ENCODE measurements around the gene LSR. TPM values are rescaled to one million over a fixed set of nuclear protein-coding genes. Genes with fewer than 3 reads are reported as not detected.

The LSR gene
- total RNA-seq, 4 donors from 2014 or later = 10.4 to 30.9 (median 17.9) TPM

- ATAC-seq (ENCODE audit: low FRiP score) (no peak), DNase-seq (ENCODE audit: low spot score) (no peak)
- TF ChIP-seq CTCF (IDR thresholded peaks at IDR 0.05) = no peak
Observed at GRCh38 chr19:35287713-35288112, 38.9 kb downstream of the LSR start.

DNA sequence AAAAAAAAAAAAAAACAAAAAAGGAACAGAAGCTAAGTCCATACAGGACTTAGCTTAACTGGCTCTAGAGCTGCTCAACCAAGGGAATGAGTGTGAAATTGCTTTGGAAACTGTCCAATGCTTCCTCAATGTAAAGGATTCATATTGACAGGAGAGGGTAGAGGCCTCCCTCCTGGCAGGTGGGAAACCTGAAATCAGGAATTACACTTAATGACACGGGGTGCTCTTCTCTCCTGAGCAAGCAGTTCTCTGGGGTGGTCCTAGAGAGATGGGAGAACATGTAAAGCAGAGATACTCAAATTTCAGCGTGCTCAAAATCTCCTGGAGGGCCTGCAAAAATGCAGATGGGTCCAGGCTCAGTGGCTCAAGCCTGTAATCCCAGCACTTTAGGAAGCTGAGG, 39.5 kb downstream of the LSR start:
- ATAC-seq (ENCODE audit: low FRiP score) (no peak), DNase-seq (ENCODE audit: low spot score) (no peak)
- no peak for TF ChIP-seq CTCF (IDR thresholded peaks at IDR 0.05)

GRCh38 chr19:35288906-35289305, 40.1 kb downstream of the LSR start:
- ATAC-seq (ENCODE audit: low FRiP score) = no peak
- no peak for TF ChIP-seq CTCF (IDR thresholded peaks at IDR 0.05)
- no peak for DNase-seq (ENCODE audit: low spot score)

- TF ChIP-seq CTCF (IDR thresholded peaks at IDR 0.05) = no peak
- ATAC-seq (ENCODE audit: low FRiP score) = no peak
- DNase-seq (ENCODE audit: low spot score) = no peak
Observed at GRCh38 chr19:35290381-35291127, 41.8 kb downstream of the LSR start.

DNA sequence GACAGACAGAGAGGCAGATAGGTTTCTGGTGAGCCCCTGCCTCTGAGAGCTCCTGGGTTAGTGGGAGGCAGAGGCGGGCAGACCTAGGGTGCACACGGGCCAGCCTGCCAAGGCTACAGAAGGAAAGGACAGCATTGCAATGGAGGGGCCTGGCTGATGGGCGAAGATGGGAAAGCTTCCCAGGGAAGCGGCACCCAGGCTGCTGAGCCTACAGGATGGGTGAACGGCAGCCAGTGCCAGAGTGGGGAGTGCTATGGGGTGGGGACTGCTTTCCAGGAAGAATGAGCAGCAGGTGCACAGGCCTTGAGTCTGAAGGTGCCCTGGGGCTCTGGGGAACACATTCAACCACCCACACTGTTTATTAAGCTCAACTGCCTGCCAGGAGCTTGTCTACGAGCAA, 42.5 kb downstream of the LSR start:
- DNase-seq (ENCODE audit: low spot score) = no peak
- ATAC-seq (ENCODE audit: low FRiP score) = no peak
- no peak for TF ChIP-seq CTCF (IDR thresholded peaks at IDR 0.05)

DNA sequence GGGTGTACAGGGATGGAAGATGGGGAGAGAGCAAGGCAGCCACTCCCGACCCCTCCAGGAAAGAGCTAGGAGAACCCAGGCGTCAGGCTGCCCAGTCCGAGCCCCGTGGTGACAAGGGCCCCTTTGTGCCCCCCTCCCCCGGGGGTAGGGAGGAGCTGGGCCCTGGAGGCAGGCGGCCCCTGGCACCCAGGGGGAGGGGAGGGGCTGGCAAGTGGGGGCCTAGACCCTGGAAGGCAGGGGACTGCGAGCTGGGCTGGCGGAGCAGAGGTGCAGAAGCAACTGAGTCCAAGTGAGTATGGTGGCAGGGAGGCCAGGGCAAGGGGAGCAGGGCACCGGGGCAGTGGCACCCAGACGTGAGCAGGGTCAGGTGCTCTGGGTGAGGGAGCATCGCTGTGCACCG, 43.1 kb downstream of the LSR start, which contains the start of gene MAG:
Gene MAG, plus strand, starts transcription at position 246 of the 400 bp plus-strand sequence. CDS start 3,248 bp downstream, outside the sequence.
- no peak for ATAC-seq (ENCODE audit: low FRiP score)
- TF ChIP-seq CTCF (IDR thresholded peaks at IDR 0.05) = no peak

More for the DNA sequence above, 43.1 kb downstream of the LSR start, which contains the start of gene MAG:
- DNase-seq (ENCODE audit: low spot score) = no peak
